ENCODE measurements around the gene UNC5B. TPM values are rescaled to one million over a fixed set of nuclear protein-coding genes. Genes with fewer than 3 reads are reported as not detected.
A peak's percentile ranks its signal among the peaks of the same experiment; 100 is the strongest.

UNC5B gene
- total RNA-seq, 6 donors from 2014 or later: 8.4 to 27.7 (median 20.5) TPM

DNA sequence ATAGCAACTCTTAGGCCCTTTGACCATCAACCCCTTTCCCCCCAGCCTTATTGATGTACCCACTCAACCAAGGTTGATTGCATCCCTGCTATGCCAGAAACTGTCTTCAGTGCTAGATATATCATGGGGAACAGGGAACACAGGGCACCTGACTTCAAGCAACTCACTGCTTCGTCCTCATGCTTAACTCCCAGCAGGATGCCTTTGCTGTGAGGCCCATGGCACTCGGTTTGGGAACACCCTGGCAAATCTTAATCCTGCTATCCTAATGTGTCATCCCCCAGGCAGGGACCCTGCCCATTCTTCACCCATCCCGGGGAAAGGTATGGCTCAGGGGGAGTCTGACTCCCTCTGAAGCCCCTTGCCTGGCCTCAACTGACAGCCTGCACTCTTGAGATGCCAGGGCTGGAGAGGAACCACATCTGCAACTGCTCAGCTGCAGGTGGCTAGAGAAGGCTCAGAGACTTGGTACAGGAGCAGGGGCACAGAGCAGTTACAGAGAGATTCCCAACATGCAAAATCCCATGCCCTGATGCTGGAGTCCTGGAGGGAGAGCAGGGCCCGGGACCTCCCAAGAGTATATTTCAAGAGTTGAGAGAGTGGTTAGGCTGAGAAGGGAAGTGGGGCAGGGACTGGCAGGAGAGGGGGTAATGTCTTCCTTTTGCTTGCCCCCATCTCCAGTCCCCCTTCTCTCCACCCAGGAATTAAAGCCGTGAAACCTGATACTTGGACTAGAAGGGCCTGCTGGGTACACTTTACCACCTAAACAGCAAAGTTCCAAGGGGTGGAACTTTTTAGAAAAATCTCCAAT lies 2.4 kb upstream of the UNC5B start:
- Histone ChIP-seq H3K9me3 (no peaks in the 10 kb centered on the region), H3K36me3 (no peaks in the 10 kb centered on the region), H3K4me1 (peaks cover 17 to 39% (median 20%) of the 10 kb centered on the region in 4 donors), H3K4me3 (no peak overlapping the region), H3K27me3 (peaks cover 0 to 6% (median 0%) of the 10 kb centered on the region in 4 donors), H3K27ac (no peak overlapping the region)
- TF ChIP-seq POLR2A (IDR thresholded peaks at IDR 0.05) (no peak), EP300 (IDR thresholded peaks at IDR 0.05) (no peak), POLR2AphosphoS5 (IDR thresholded peaks at IDR 0.05) (no peak)
- TF ChIP-seq, protein P1, sequence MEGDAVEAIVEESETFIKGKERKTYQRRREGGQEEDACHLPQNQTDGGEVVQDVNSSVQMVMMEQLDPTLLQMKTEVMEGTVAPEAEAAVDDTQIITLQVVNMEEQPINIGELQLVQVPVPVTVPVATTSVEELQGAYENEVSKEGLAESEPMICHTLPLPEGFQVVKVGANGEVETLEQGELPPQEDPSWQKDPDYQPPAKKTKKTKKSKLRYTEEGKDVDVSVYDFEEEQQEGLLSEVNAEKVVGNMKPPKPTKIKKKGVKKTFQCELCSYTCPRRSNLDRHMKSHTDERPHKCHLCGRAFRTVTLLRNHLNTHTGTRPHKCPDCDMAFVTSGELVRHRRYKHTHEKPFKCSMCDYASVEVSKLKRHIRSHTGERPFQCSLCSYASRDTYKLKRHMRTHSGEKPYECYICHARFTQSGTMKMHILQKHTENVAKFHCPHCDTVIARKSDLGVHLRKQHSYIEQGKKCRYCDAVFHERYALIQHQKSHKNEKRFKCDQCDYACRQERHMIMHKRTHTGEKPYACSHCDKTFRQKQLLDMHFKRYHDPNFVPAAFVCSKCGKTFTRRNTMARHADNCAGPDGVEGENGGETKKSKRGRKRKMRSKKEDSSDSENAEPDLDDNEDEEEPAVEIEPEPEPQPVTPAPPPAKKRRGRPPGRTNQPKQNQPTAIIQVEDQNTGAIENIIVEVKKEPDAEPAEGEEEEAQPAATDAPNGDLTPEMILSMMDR (IDR thresholded peaks at IDR 0.05): no peak
- no peak for DNase-seq
- ATAC-seq (ENCODE audit: low FRiP score in 2 of 2): no peak
- WGBS, 2 donors: 53 to 67% methylated on average over 3 to 5 of the region's 5 CpGs

DNA sequence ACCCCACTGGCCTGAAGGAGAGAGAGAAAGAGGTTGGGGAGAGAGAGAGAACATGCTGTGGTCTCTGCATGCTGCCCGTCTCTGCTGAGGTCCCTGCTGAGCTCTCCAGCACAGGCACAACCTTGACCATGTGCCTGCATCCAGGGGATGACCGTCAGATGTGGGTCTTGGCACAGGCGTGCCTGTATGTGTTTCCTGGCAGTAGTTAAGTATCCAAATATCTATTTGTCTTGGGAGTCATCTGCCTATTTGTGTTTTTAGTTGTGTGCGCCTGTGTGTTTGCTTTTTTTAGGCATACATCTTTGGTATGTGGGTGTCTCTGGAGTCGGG lies 1.9 kb upstream of the UNC5B start:
- Histone ChIP-seq H3K36me3 (no peaks in the 10 kb centered on the region), H3K27ac (no peak overlapping the region), H3K27me3 (peaks cover 0 to 6% (median 0%) of the 10 kb centered on the region in 4 donors), H3K9me3 (no peaks in the 10 kb centered on the region), H3K4me1 (peaks cover 19 to 39% (median 20%) of the 10 kb centered on the region in 4 donors), H3K4me3 (no peak overlapping the region)
- no peak for ATAC-seq (ENCODE audit: low FRiP score in 2 of 2)
- no peak for TF ChIP-seq POLR2A (IDR thresholded peaks at IDR 0.05)
- TF ChIP-seq, protein P1 (IDR thresholded peaks at IDR 0.05): no peak
- no peak for TF ChIP-seq EP300 (IDR thresholded peaks at IDR 0.05)
- TF ChIP-seq POLR2AphosphoS5 (IDR thresholded peaks at IDR 0.05): no peak
- no peak for DNase-seq
- WGBS, 2 donors: 50 to 66% methylated on average over 5 of the region's 5 CpGs

DNA sequence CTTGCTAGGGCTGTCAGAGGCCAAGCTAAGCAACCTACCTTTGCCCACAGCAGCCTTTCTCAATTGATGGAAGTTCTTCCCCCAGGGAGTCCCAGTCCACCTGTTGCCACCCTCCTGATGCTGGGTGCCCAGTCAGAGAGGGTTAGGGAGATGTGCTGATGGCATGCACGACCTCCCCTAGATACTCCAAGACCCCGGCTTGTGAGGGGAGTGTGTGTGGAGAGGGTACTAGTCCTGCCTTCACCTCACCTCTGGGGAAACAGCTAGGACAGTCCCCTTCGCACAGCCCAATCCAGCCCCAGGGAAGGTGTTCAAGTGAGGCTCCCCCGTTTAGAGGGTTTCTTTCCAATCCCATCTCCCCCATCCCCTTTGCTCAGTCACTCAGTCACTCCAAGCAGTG lies 1.3 kb upstream of the UNC5B start:
- no peak overlapping the region for H3K27ac ChIP-seq
- ATAC-seq (ENCODE audit: low FRiP score in 2 of 2) (no peak), DNase-seq (no peak)
- 75 to 81% methylated on average over 4 of the region's 4 CpGs for WGBS, 2 donors
- no peaks in the 10 kb centered on the region for H3K9me3 ChIP-seq
- no peaks in the 10 kb centered on the region for H3K36me3 ChIP-seq
- peaks cover 0 to 6% (median 0%) of the 10 kb centered on the region in 4 donors for H3K27me3 ChIP-seq
- peaks cover 20 to 39% (median 25%) of the 10 kb centered on the region in 4 donors for H3K4me1 ChIP-seq
- no peak overlapping the region for H3K4me3 ChIP-seq
- TF ChIP-seq, protein P1 (IDR thresholded peaks at IDR 0.05): no peak
- TF ChIP-seq POLR2AphosphoS5 (IDR thresholded peaks at IDR 0.05) (no peak), POLR2A (IDR thresholded peaks at IDR 0.05) (no peak), EP300 (IDR thresholded peaks at IDR 0.05) (no peak)

DNA sequence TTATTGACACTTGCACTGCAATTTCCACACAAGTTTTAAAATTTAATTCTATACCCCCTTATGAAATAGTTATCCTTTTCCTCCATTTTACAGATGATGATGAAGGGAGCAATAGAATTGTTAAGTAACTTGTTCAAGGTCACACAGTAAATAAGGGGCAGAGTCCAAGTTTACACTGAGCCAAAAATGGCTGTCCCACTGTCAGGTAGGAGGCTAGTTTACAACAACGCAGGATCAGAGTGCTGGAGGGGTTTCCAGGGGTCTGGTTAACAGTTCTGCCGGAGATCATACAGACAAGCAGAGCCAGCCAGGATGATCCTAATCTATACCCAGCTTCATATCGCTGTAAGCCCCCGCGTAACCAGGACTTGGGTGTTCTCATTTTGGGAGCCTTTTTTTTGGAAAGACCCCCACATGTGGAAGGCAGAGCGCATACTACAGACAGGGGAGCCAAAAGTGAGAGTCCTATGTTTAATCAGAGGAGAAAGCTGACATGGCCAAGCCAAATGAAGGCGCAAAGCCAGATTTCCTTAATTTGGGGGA lies 524 bp upstream of the UNC5B start:
- H3K27ac ChIP-seq: peak overlapping the region; percentile 77 to 91 (median 89)
- 6 to 7% methylated on average over 6 to 7 of the region's 7 CpGs for WGBS, 2 donors
- no peaks in the 10 kb centered on the region for H3K9me3 ChIP-seq
- H3K27me3 ChIP-seq: peaks cover 0 to 6% (median 0%) of the 10 kb centered on the region in 4 donors
- TF ChIP-seq EP300 (IDR thresholded peaks at IDR 0.05) (no peak), POLR2AphosphoS5 (IDR thresholded peaks at IDR 0.05) (no peak)
- peaks cover 28 to 46% (median 33%) of the 10 kb centered on the region in 4 donors for H3K4me1 ChIP-seq
- H3K36me3 ChIP-seq: no peaks in the 10 kb centered on the region
- ATAC-seq (ENCODE audit: low FRiP score in 2 of 2) (no peak), DNase-seq (no peak)
- peak overlapping the region in 3 of 4 donors; percentile 80 to 90 (median 87) for H3K4me3 ChIP-seq

DNA sequence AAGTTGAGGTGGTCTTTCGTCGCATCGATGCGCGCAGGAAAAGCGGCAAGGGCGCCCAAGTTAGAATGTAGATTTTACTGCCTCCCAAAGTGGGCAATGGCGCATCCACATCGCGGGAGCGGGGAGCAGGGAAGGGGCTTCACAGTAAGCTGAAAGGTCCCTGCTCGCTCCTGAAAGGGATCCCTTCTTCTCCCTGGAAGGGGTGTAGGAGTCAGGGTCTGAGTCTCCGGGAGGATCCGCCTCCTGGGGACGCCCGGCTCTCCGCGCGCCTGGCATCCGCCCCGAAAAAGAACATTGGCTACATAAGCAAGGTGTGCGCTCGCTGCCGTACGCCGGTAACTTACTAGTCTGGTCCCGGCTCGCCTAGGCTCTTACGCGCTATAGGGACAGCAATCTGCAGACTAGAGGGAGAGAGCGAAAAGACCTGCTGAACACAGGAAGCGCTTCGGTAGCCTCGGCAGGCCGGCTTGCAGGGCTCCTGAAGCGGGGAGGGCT lies 804 bp downstream of the UNC5B start:
- 0% methylated on average over 21 to 34 of the region's 36 CpGs for WGBS, 2 donors
- peak in 1 of 2 donors; percentile 17 for ATAC-seq (ENCODE audit: low FRiP score in 2 of 2)
- Histone ChIP-seq H3K4me1 (peaks cover 34 to 59% (median 44%) of the 10 kb centered on the region in 4 donors), H3K36me3 (no peaks in the 10 kb centered on the region), H3K27ac (peak overlapping the region; percentile 77 to 91 (median 89)), H3K9me3 (no peaks in the 10 kb centered on the region), H3K4me3 (peak overlapping the region; percentile 61 to 90 (median 84)), H3K27me3 (peaks cover 0 to 6% (median 0%) of the 10 kb centered on the region in 4 donors)
- DNase-seq: peak; percentile 81 to 82
- no peak for TF ChIP-seq EP300 (IDR thresholded peaks at IDR 0.05)
- TF ChIP-seq, protein P1 (IDR thresholded peaks at IDR 0.05): no peak
- TF ChIP-seq POLR2AphosphoS5 (IDR thresholded peaks at IDR 0.05): no peak
- no peak for TF ChIP-seq POLR2A (IDR thresholded peaks at IDR 0.05)

Measured in upper lobe of left lung (tissue), 6 donors.